AG08395 (cell line): ENCODE measurements around the gene DPP7.

Source experiments
- DNase-seq: peaks from one replicate; pipeline ENCODE4 v3.0.0; 2012; ENCODE audit warnings: mixed read lengths, low spot score

The DPP7 gene

GRCh38 chr9:137114613-137115393 is at the start of gene DPP7:
Gene DPP7, minus strand, starts transcription at chr9:137114733. Its CDS starts 20 bp downstream, at chr9:137114713.
- peak; percentile 88 for DNase-seq

GRCh38 chr9:137163805-137164204 is 49.3 kb upstream of the DPP7 start:
- DNase-seq: no peak

GRCh38 chr9:137163365-137163715 is 48.8 kb upstream of the DPP7 start:
- DNase-seq: no peak

- DNase-seq: no peak
Measured at GRCh38 chr9:137162505-137163364, 48.2 kb upstream of the DPP7 start.

- DNase-seq: no peak
Measured at GRCh38 chr9:137161558-137162486, 47.3 kb upstream of the DPP7 start.

- DNase-seq: no peak
Measured at GRCh38 chr9:137160716-137161557, 46.4 kb upstream of the DPP7 start.

- DNase-seq: no peak
Measured at GRCh38 chr9:137160054-137160425, 45.5 kb upstream of the DPP7 start.

- DNase-seq: no peak
Measured at GRCh38 chr9:137159105-137160053, 44.8 kb upstream of the DPP7 start.

GRCh38 chr9:137158625-137159024 is 44.1 kb upstream of the DPP7 start:
- DNase-seq: no peak

GRCh38 chr9:137157618-137158415 is 43.3 kb upstream of the DPP7 start:
- no peak for DNase-seq

GRCh38 chr9:137156567-137157375 is 42.2 kb upstream of the DPP7 start:
- DNase-seq: peak; percentile 80

- DNase-seq: no peak
Measured at GRCh38 chr9:137152844-137153405, 38.4 kb upstream of the DPP7 start.

- peak; percentile 26 for DNase-seq
Measured at GRCh38 chr9:137150617-137151457, 36.3 kb upstream of the DPP7 start.

GRCh38 chr9:137149942-137150616 is 35.5 kb upstream of the DPP7 start:
- no peak for DNase-seq

- DNase-seq: no peak
Measured at GRCh38 chr9:137149363-137149762, 34.8 kb upstream of the DPP7 start.

GRCh38 chr9:137148661-137149060 is 34.1 kb upstream of the DPP7 start:
- DNase-seq: no peak

- DNase-seq: no peak
Measured at GRCh38 chr9:137148242-137148641, 33.7 kb upstream of the DPP7 start.
